Measurements from ENCODE around the gene CPT1B. TPM values are rescaled to one million over a fixed set of nuclear protein-coding genes. Genes with fewer than 3 reads are reported as not detected.

CPT1B gene
- total RNA-seq, 1 donor from 2014 or later: 32.7 TPM

GRCh38 chr22:50530877-50531545 is 47.2 kb downstream of the CPT1B start:
- Mint-ChIP-seq H3K36me3 (ENCODE audit: low read depth, unreplicated experiment) (peaks cover 2% of the 10 kb centered on the region), H3K9me3 (ENCODE audit: unreplicated experiment) (peaks cover 7% of the 10 kb centered on the region), H3K4me3 (ENCODE audit: unreplicated experiment) (peak overlapping the region; percentile 66), H3K27me3 (ENCODE audit: low read depth, unreplicated experiment) (peaks cover 9% of the 10 kb centered on the region), H3K27ac (ENCODE audit: unreplicated experiment) (no peak overlapping the region), H3K4me1 (ENCODE audit: low read depth, unreplicated experiment) (no peaks in the 10 kb centered on the region)
- Histone ChIP-seq H4K20me1 (ENCODE audit: insufficient read depth, low read length) (peaks cover 17% of the 10 kb centered on the region), H3K4me1 (ENCODE audit: insufficient read depth, low read length) (peaks cover 18% of the 10 kb centered on the region), H3K9ac (ENCODE audit: low read length) (no peak overlapping the region), H3K79me2 (ENCODE audit: insufficient read depth, low read length) (peaks cover 8% of the 10 kb centered on the region), H3K4me3 (ENCODE audit: insufficient read depth, low read depth, low read length) (peak overlapping the region; percentile 17), H3K9me3 (ENCODE audit: insufficient read depth, low read depth, low read length) (no peaks in the 10 kb centered on the region), H2AFZ (ENCODE audit: low read depth, low read length) (no peak overlapping the region), H3K27ac (ENCODE audit: low read depth, low read length) (no peak overlapping the region), H3K27me3 (ENCODE audit: insufficient read depth, low read length) (peaks cover 30% of the 10 kb centered on the region), H3K36me3 (ENCODE audit: insufficient read depth, low read length) (no peaks in the 10 kb centered on the region), H3K4me2 (ENCODE audit: low read length) (peak overlapping the region; percentile 70)
- FAIRE-seq: no peak
- DNase-seq (ENCODE audit: low read depth): peak; percentile 64
- no peak for TF ChIP-seq CTCF (IDR thresholded peaks at IDR 0.05; ENCODE audit: insufficient read depth, low read depth, low read length)
- TF ChIP-seq EZH2 (IDR thresholded peaks at IDR 0.05; ENCODE audit: insufficient read depth, low read length): no peak

GRCh38 chr22:50530580-50530876 is 47.7 kb downstream of the CPT1B start:
- peaks cover 2% of the 10 kb centered on the region for H3K36me3 Mint-ChIP-seq (ENCODE audit: low read depth, unreplicated experiment)
- H3K27me3 ChIP-seq (ENCODE audit: insufficient read depth, low read length): peaks cover 30% of the 10 kb centered on the region
- H3K36me3 ChIP-seq (ENCODE audit: insufficient read depth, low read length): no peaks in the 10 kb centered on the region
- TF ChIP-seq EZH2 (IDR thresholded peaks at IDR 0.05; ENCODE audit: insufficient read depth, low read length): no peak
- no peak for TF ChIP-seq CTCF (IDR thresholded peaks at IDR 0.05; ENCODE audit: insufficient read depth, low read depth, low read length)
- peak overlapping the region; percentile 70 for H3K4me2 ChIP-seq (ENCODE audit: low read length)
- H3K4me3 ChIP-seq (ENCODE audit: insufficient read depth, low read depth, low read length): peak overlapping the region; percentile 23
- no peak overlapping the region for H2AFZ ChIP-seq (ENCODE audit: low read depth, low read length)
- peaks cover 9% of the 10 kb centered on the region for H3K27me3 Mint-ChIP-seq (ENCODE audit: low read depth, unreplicated experiment)
- no peak for DNase-seq (ENCODE audit: low read depth)
- no peak for FAIRE-seq
- peaks cover 17% of the 10 kb centered on the region for H4K20me1 ChIP-seq (ENCODE audit: insufficient read depth, low read length)
- H3K9me3 ChIP-seq (ENCODE audit: insufficient read depth, low read depth, low read length): no peaks in the 10 kb centered on the region
- no peak overlapping the region for H3K9ac ChIP-seq (ENCODE audit: low read length)
- H3K4me1 Mint-ChIP-seq (ENCODE audit: low read depth, unreplicated experiment): no peaks in the 10 kb centered on the region
- peaks cover 7% of the 10 kb centered on the region for H3K9me3 Mint-ChIP-seq (ENCODE audit: unreplicated experiment)
- no peak overlapping the region for H3K27ac Mint-ChIP-seq (ENCODE audit: unreplicated experiment)
- no peak overlapping the region for H3K4me3 Mint-ChIP-seq (ENCODE audit: unreplicated experiment)
- peaks cover 8% of the 10 kb centered on the region for H3K79me2 ChIP-seq (ENCODE audit: insufficient read depth, low read length)
- peaks cover 18% of the 10 kb centered on the region for H3K4me1 ChIP-seq (ENCODE audit: insufficient read depth, low read length)
- H3K27ac ChIP-seq (ENCODE audit: low read depth, low read length): no peak overlapping the region

- no peaks in the 10 kb centered on the region for H3K4me1 Mint-ChIP-seq (ENCODE audit: low read depth, unreplicated experiment)
- H3K79me2 ChIP-seq (ENCODE audit: insufficient read depth, low read length): peaks cover 9% of the 10 kb centered on the region
- no peak within 1 kb of the TSS for H2AFZ ChIP-seq (ENCODE audit: low read depth, low read length)
- H3K9ac ChIP-seq (ENCODE audit: low read length): no peak within 1 kb of the TSS
- TF ChIP-seq EZH2 (IDR thresholded peaks at IDR 0.05; ENCODE audit: insufficient read depth, low read length) (peak; percentile 50), CTCF (IDR thresholded peaks at IDR 0.05; ENCODE audit: insufficient read depth, low read depth, low read length) (no peak)
- FAIRE-seq (no peak), DNase-seq (ENCODE audit: low read depth) (peak; percentile 55)
- H3K27ac Mint-ChIP-seq (ENCODE audit: unreplicated experiment): peak within 1 kb of the TSS; percentile 26
- H3K9me3 Mint-ChIP-seq (ENCODE audit: unreplicated experiment): peaks cover 7% of the 10 kb centered on the region
- no peaks in the 10 kb centered on the region for H3K36me3 ChIP-seq (ENCODE audit: insufficient read depth, low read length)
- H3K27me3 Mint-ChIP-seq (ENCODE audit: low read depth, unreplicated experiment): peaks cover 9% of the 10 kb centered on the region
- H3K27me3 ChIP-seq (ENCODE audit: insufficient read depth, low read length): peaks cover 30% of the 10 kb centered on the region
- H3K36me3 Mint-ChIP-seq (ENCODE audit: low read depth, unreplicated experiment): peaks cover 2% of the 10 kb centered on the region
- H3K4me1 ChIP-seq (ENCODE audit: insufficient read depth, low read length): peaks cover 18% of the 10 kb centered on the region
- H3K9me3 ChIP-seq (ENCODE audit: insufficient read depth, low read depth, low read length): no peaks in the 10 kb centered on the region
- H4K20me1 ChIP-seq (ENCODE audit: insufficient read depth, low read length): peaks cover 17% of the 10 kb centered on the region
- peak within 1 kb of the TSS; percentile 23 for H3K4me3 ChIP-seq (ENCODE audit: insufficient read depth, low read depth, low read length)
- peak within 1 kb of the TSS; percentile 70 for H3K4me2 ChIP-seq (ENCODE audit: low read length)
- H3K27ac ChIP-seq (ENCODE audit: low read depth, low read length): no peak within 1 kb of the TSS
- H3K4me3 Mint-ChIP-seq (ENCODE audit: unreplicated experiment): no peak within 1 kb of the TSS
Observed at GRCh38 chr22:50529897-50530579, 48.2 kb downstream of the CPT1B start, which contains the start of gene TYMP. Gene TYMP, minus strand, starts transcription at chr22:50530012. Its CDS starts 303 bp downstream, at chr22:50529709.
